GM19463 (cell line): ENCODE results near the gene LRRC28.

ENCODE experiments used
- ATAC-seq: cut with Tn5 transposase; IDR thresholded peaks from one replicate; pipeline ENCODE4 v1.9.1; 2021; ENCODE audit warnings: mild to moderate bottlenecking, moderate library complexity; ENCODE audit not compliant: unreplicated experiment

LRRC28 gene

GRCh38 chr15:99296386-99296785 lies 45.1 kb downstream of the LRRC28 start:
- ATAC-seq, result no peak

GRCh38 chr15:99303907-99304306 lies 52.6 kb downstream of the LRRC28 start:
- no peak for ATAC-seq

GRCh38 chr15:99305761-99306505 lies 54.7 kb downstream of the LRRC28 start:
- no peak for ATAC-seq

- no peak for ATAC-seq
Observed at GRCh38 chr15:99306694-99307338, 55.5 kb downstream of the LRRC28 start.

- ATAC-seq, result no peak
Observed at GRCh38 chr15:99307735-99308134, 56.5 kb downstream of the LRRC28 start.

- ATAC-seq, result no peak
Observed at GRCh38 chr15:99310745-99311144, 59.5 kb downstream of the LRRC28 start.

GRCh38 chr15:99312228-99312627 lies 60.9 kb downstream of the LRRC28 start:
- ATAC-seq, result no peak

- ATAC-seq, result no peak
Observed at GRCh38 chr15:99312794-99313193, 61.5 kb downstream of the LRRC28 start.

GRCh38 chr15:99315636-99316035 lies 64.4 kb downstream of the LRRC28 start:
- ATAC-seq, result no peak

GRCh38 chr15:99320374-99321215 lies 69.3 kb downstream of the LRRC28 start:
- no peak for ATAC-seq

- no peak for ATAC-seq
Observed at GRCh38 chr15:99321468-99321867, 70.2 kb downstream of the LRRC28 start.

GRCh38 chr15:99322643-99323405 lies 71.5 kb downstream of the LRRC28 start:
- ATAC-seq, result no peak

GRCh38 chr15:99324082-99324620 lies 72.9 kb downstream of the LRRC28 start:
- ATAC-seq, result peak; percentile 68

GRCh38 chr15:99324700-99325099 lies 73.4 kb downstream of the LRRC28 start:
- ATAC-seq, result no peak

- peak; percentile 52 for ATAC-seq
Observed at GRCh38 chr15:99326235-99326634, 75.0 kb downstream of the LRRC28 start.

- ATAC-seq, result no peak
Observed at GRCh38 chr15:99328106-99329072, 77.1 kb downstream of the LRRC28 start.

GRCh38 chr15:99331381-99331780 lies 80.1 kb downstream of the LRRC28 start:
- no peak for ATAC-seq

GRCh38 chr15:99333413-99333812 lies 82.1 kb downstream of the LRRC28 start:
- no peak for ATAC-seq

- no peak for ATAC-seq
Observed at GRCh38 chr15:99333981-99334380, 82.7 kb downstream of the LRRC28 start.
